HPDE6-E6E7 (cell line): ENCODE data around the gene FKBP10.
"Not testable (repeated sequence)": the region's sequence is repeated elsewhere in the genome, so short reads cannot be mapped to it uniquely, and the experiment has no call there.

Experiments
- DNase-seq: peaks from one replicate; pipeline ENCODE4 v3.0.0; 2011; ENCODE audit warnings: missing footprints; ENCODE audit errors: extremely low spot score

The FKBP10 gene, protein sequence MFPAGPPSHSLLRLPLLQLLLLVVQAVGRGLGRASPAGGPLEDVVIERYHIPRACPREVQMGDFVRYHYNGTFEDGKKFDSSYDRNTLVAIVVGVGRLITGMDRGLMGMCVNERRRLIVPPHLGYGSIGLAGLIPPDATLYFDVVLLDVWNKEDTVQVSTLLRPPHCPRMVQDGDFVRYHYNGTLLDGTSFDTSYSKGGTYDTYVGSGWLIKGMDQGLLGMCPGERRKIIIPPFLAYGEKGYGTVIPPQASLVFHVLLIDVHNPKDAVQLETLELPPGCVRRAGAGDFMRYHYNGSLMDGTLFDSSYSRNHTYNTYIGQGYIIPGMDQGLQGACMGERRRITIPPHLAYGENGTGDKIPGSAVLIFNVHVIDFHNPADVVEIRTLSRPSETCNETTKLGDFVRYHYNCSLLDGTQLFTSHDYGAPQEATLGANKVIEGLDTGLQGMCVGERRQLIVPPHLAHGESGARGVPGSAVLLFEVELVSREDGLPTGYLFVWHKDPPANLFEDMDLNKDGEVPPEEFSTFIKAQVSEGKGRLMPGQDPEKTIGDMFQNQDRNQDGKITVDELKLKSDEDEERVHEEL

GRCh38 chr17:41812381-41813151, at the start of gene FKBP10:
Gene FKBP10 (plus strand): TSS chr17:41813004. CDS start chr17:41813035, 31 bp downstream.
- DNase-seq: peak; percentile 71

GRCh38 chr17:41763327-41763726, 49.5 kb upstream of the FKBP10 start:
- DNase-seq: no peak

DNA sequence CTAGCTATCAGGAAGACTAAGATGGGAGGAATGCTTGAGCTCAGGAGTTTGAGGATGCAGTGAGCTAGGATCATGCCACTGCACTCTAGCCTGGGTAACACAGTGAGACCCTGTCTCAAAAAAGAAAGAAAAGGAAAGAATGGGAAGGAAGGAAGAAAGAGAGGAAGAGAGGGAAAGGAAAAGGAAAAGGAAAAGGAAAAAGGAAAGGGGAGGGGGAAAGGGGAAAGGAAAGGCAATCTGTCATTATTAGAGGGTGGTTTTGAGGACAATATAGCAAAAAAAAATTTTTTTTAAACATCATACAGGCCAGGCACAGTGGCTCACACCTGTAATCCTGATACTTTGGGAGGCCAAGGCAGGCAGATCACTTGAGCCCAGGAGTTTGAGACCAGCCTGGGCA, 46.7 kb upstream of the FKBP10 start:
- DNase-seq: no peak

DNA sequence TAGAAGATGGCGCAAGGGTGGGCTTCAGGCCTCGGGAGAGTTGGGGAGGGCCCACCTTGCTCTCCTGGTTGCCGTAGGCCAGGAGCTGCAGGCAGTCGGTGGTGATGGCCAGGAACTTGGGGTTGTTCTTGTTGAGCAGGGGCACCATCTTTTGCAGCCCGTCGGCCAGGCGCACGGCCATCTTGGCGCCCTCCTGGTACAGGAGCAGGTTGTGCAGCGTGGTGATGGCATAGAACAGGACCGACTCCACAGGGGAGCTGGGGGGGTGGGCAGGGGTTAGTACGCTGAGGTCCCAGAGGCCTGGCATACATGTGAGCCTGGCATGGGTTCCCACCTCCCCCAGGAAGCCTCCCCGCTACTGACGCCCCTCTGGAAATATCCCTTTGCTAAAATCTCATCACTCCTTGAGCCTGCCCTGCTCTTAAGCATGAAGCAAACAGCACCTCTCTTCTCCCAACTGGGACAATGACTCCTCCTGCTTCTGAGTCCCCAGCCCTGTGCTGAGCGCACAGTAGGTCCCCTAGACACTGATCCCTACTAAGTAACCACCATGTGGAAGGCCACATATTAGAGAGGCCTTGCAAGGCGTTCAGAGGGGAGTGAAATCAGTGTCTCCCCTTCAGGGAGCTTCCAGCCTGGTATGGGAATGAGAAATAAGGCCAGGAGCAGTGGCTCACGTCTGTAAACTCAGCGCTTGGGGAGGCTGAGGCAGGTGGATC, 45.3 kb upstream of the FKBP10 start:
- no peak for DNase-seq

- no peak for DNase-seq
Observed at GRCh38 chr17:41768682-41769288, 44.0 kb upstream of the FKBP10 start.

DNA sequence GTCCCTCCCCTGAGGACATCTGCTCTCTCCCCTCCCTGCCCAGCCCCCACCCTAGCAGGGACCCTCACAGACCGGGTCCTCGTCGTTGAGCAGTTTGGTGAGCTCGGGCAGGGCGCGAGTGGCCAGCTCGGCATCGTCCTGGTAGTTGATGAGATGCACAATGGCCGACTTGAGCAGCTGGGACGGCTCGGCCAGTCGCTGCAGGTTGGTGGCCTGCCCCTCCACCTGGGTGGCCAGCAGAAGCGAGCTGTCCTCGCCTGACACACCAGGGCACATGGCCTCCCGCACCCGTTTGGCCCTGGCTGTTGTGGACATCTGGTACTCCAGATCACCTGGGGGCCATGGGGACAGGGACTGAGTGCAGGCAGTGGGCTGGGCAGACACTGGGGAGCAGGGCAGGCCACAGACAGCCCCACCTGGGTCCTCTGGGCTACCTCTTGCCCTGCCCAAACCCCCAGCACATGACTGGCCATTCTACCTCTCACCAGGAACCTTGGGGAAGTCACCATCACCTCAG, 43.4 kb upstream of the FKBP10 start:
- no peak for DNase-seq

GRCh38 chr17:41769985-41770384, 42.8 kb upstream of the FKBP10 start:
- no peak for DNase-seq

- DNase-seq: no peak
Observed at GRCh38 chr17:41771389-41772206, 41.2 kb upstream of the FKBP10 start.

DNA sequence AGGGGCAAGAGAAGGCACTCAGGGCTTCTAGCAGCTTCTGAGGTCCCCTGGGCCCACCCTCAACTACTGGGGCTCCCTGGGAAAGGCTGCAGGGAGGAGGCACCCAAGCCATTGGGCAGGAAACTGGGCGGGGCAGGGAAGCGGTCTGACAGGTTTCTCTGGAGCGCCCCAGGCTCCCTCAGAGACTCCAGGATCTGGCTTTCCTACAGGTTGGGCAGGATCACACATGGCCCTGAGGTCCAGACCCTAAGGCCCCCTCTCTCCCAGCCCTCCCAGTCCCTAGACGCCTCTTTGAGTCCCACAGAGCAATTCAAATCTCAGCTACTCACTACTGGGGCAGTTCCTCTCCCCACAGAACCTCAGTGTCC, 40.6 kb upstream of the FKBP10 start:
- peak; percentile 80 for DNase-seq

GRCh38 chr17:41772586-41773189, 40.1 kb upstream of the FKBP10 start:
- no peak for DNase-seq

- peak; percentile 96 for DNase-seq
Observed at GRCh38 chr17:41773190-41773588, 39.6 kb upstream of the FKBP10 start.

DNA sequence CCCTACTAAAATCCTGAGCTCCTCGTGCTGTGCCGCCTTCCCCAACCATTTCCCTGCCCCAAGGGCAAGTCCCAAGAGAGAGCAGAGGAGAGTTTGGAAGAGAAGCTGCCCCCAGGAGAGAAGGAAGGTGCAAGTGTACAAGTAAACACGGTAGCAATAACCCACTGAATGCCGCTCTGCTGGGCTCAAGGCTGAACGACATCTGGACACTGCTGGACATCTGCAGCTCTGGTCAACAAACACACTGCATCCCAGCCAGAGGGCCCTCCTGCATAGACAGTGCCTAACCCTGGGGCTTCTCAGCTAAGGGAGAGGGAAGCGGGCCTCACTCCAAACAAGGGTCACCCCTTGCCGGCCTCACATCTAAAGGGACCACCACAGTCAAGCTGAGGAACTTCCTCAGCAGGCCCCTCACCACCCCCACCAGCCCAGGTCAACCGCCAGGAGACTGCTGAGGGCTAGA, 39.0 kb upstream of the FKBP10 start:
- DNase-seq: no peak

GRCh38 chr17:41775394-41776226, 37.2 kb upstream of the FKBP10 start:
- DNase-seq: peak; percentile 42

DNA sequence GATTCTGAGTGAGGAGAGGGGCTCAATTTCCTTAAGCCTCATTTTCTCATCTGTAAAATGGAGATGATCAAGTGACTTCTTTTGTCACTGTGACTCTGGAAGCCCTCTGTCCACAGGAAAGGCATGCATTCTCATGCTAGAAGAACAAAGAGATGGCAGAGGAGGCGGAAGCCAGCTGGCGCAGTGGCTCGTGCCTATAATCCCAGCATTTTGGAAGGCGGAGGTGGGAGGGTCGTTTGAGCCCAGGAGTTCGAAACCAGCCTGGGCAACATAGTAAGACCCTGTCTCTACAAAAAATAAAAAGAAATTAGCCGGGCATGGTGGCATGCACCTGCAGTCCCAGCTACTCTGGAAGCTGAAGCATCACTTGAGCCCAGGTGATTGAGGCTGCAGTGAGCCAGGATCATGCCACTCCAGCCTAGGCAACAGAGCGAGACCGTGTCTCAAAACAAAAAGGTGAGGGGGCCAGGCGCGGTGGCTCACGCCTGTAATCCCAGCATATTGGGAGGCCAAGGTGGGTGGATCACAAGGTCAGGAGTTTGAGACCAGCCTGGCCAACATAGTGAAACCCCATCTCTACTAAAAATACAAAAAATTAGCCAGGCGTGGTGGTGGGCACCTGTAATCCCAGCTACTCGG, 36.4 kb upstream of the FKBP10 start:
- not testable (repeated sequence) for DNase-seq

DNA sequence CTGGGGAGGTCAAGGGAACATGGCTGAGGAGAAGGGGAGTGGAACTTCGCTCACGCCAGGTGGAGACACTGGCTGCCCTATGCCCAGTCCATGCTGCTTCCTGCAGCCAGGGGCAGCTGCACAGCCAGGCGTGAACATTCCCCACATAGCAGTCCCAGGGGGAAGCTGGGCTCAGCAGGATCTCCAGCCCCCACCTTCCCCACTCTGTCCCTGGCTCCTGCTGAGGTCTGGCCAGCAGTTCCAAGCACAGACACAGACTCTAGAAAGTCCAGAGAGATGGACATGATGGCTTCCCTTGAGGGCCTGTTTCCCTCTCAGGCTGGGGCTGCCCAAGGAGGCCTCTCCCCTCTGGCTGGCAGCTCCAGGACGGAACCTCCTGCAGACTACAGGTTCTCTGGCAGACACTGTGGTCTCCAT, 35.6 kb upstream of the FKBP10 start:
- DNase-seq: no peak

- DNase-seq: no peak
Observed at GRCh38 chr17:41777574-41778188, 35.1 kb upstream of the FKBP10 start.

- DNase-seq: no peak
Observed at GRCh38 chr17:41779954-41780353, 32.9 kb upstream of the FKBP10 start.
